Activated CD8-positive, alpha-beta memory T cell treated with anti-CD3 and anti-CD28 coated beads, Interleukin-2, amount 50 U/mL, for 4 hours (primary cell): ENCODE measurements around the gene PDIK1L.
A peak's percentile ranks its signal among the peaks of the same experiment; 100 is the strongest.
"Not testable (repeated sequence)": the region's sequence is repeated elsewhere in the genome, so short reads cannot be mapped to it uniquely, and the experiment has no call there.

Experiments
- DNase-seq: peaks from one replicate; pipeline ENCODE4 v3.0.0-alpha.2; 2020

PDIK1L gene

GRCh38 chr1:26092422-26092821 lies 19.2 kb upstream of the PDIK1L start:
- DNase-seq = no peak

- not testable (repeated sequence) for DNase-seq
These were observed 18.1 kb upstream of the PDIK1L start for GRCh38 chr1:26093569-26093968.

- DNase-seq = no peak
These were observed 17.5 kb upstream of the PDIK1L start for GRCh38 chr1:26094076-26094669.

GRCh38 chr1:26094677-26095383 lies 16.8 kb upstream of the PDIK1L start:
- DNase-seq = no peak

- DNase-seq = no peak
These were observed 15.2 kb upstream of the PDIK1L start for GRCh38 chr1:26096471-26096870.

GRCh38 chr1:26097696-26098095 lies 13.9 kb upstream of the PDIK1L start:
- no peak for DNase-seq

- DNase-seq = no peak
These were observed 13.0 kb upstream of the PDIK1L start for GRCh38 chr1:26098602-26099001.

- DNase-seq = no peak
These were observed 11.8 kb upstream of the PDIK1L start for GRCh38 chr1:26099780-26100179.

- DNase-seq = not testable (repeated sequence)
These were observed 11.4 kb upstream of the PDIK1L start for GRCh38 chr1:26100204-26100603.

- DNase-seq = no peak
These were observed 9.5 kb upstream of the PDIK1L start for GRCh38 chr1:26102119-26102518.

- no peak for DNase-seq
These were observed 9.1 kb upstream of the PDIK1L start for GRCh38 chr1:26102526-26102925.

GRCh38 chr1:26105226-26105548 lies 6.4 kb upstream of the PDIK1L start:
- DNase-seq = not testable (repeated sequence)

GRCh38 chr1:26109229-26110164 lies 2.1 kb upstream of the PDIK1L start:
- DNase-seq = no peak

GRCh38 chr1:26110731-26111529 lies 694 bp upstream of the PDIK1L start:
- peak; percentile 66 for DNase-seq

- no peak for DNase-seq
These were observed 767 bp downstream of the PDIK1L start for GRCh38 chr1:26112407-26112775.

GRCh38 chr1:26114165-26114927 lies 2.7 kb downstream of the PDIK1L start:
- no peak for DNase-seq

GRCh38 chr1:26119892-26120608 lies 8.4 kb downstream of the PDIK1L start:
- no peak for DNase-seq

GRCh38 chr1:26121854-26122773 lies 10.5 kb downstream of the PDIK1L start:
- DNase-seq = no peak

- no peak for DNase-seq
These were observed 11.7 kb downstream of the PDIK1L start for GRCh38 chr1:26122988-26123973.
